Type B pancreatic cell (in vitro differentiated cells): Measurements from ENCODE around the gene RTTN. TPM values are rescaled to one million over a fixed set of nuclear protein-coding genes. Genes with fewer than 3 reads are reported as not detected.
A peak's percentile ranks its signal among the peaks of the same experiment; 100 is the strongest.

Experiments
- DNase-seq: peaks from one replicate; pipeline ENCODE4 v3.0.0; 2021; ENCODE audit warnings: mixed read lengths; ENCODE audit not compliant: unreplicated experiment; ENCODE audit errors: extremely low spot score
- H3K27ac Mint-ChIP-seq: 2 replicates; pipeline ENCODE4 v1.8.0; 2021; ENCODE audit warnings: mild to moderate bottlenecking, mixed read lengths
- H3K27me3 Mint-ChIP-seq: 2 replicates; pipeline ENCODE4 v1.8.0; 2021; ENCODE audit warnings: mixed read lengths
- H3K36me3 Mint-ChIP-seq: 2 replicates; pipeline ENCODE4 v1.8.0; 2021; ENCODE audit warnings: mixed read lengths
- H3K4me1 Mint-ChIP-seq: one replicate; pipeline ENCODE4 v1.8.0; 2021; ENCODE audit warnings: mixed read lengths; ENCODE audit not compliant: unreplicated experiment
- H3K4me3 Mint-ChIP-seq: 2 replicates; pipeline ENCODE4 v1.8.0; 2021; ENCODE audit warnings: mild to moderate bottlenecking, mixed read lengths
- H3K9me3 Mint-ChIP-seq: 2 replicates; pipeline ENCODE4 v1.8.0; 2021; ENCODE audit warnings: mixed read lengths
- total RNA-seq: library from RNA; stranded (reverse); gene quantifications from 2 replicates; pipeline ENCODE4 v1.2.1, GENCODE V29; 2021; ENCODE audit warnings: low replicate concordance
- TF ChIP-seq, protein P1 (sequence below): fragments of 200-600 bp; sonication (generic); conservative IDR thresholded peaks from 2 replicates; pipeline ENCODE4 v1.5.0; 2021; ENCODE audit warnings: antibody characterized with exemption, mild to moderate bottlenecking

RTTN gene
- total RNA-seq, 1 donor from 2014 or later: 29.3 TPM

DNA sequence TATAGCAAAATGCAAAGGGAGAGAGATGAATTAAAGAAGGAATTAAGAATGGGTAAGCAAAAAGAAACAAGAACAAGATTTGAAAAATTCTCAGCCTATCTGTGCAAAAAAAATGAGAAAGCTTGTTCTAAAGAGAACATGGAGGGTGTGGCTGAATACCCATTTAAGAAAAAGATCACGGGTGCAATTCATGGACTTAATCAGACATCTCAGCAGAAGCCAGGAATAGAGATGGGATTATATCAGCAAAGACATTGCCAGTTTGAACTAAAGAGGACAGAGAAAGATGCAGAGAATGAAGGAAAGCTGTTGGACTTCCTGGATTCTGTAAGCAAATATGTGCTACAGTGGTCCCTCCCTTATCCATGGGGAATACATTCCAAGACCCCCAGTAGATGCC lies 115.6 kb downstream of the RTTN start:
- DNase-seq: no peak
- H3K4me1 Mint-ChIP-seq: no peaks in the 10 kb centered on the region
- peaks cover 9% of the 10 kb centered on the region for H3K36me3 Mint-ChIP-seq
- no peaks in the 10 kb centered on the region for H3K27me3 Mint-ChIP-seq
- TF ChIP-seq, protein P1, sequence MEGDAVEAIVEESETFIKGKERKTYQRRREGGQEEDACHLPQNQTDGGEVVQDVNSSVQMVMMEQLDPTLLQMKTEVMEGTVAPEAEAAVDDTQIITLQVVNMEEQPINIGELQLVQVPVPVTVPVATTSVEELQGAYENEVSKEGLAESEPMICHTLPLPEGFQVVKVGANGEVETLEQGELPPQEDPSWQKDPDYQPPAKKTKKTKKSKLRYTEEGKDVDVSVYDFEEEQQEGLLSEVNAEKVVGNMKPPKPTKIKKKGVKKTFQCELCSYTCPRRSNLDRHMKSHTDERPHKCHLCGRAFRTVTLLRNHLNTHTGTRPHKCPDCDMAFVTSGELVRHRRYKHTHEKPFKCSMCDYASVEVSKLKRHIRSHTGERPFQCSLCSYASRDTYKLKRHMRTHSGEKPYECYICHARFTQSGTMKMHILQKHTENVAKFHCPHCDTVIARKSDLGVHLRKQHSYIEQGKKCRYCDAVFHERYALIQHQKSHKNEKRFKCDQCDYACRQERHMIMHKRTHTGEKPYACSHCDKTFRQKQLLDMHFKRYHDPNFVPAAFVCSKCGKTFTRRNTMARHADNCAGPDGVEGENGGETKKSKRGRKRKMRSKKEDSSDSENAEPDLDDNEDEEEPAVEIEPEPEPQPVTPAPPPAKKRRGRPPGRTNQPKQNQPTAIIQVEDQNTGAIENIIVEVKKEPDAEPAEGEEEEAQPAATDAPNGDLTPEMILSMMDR: no peak
- H3K27ac Mint-ChIP-seq: no peak overlapping the region
- no peaks in the 10 kb centered on the region for H3K9me3 Mint-ChIP-seq
- no peak overlapping the region for H3K4me3 Mint-ChIP-seq

DNA sequence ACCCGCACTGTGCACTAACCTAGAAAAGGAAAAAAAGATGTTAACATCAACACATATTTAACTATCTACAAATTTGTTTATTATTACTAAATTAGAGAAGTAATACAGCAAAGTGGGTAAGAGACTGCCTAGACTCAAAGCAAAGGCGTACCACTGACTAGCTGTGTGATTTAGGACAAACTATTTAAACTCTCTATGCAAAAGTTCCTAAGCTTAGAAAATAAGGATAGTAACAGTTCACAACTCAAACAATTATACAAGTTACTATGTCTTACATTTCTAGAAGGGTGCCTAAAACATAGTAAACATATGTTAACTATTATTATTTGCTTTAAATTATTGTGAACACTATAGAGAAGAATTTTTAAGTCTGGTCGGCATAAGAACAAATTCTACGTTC lies 119.4 kb downstream of the RTTN start:
- H3K27ac Mint-ChIP-seq: no peak overlapping the region
- TF ChIP-seq, protein P1: no peak
- no peaks in the 10 kb centered on the region for H3K27me3 Mint-ChIP-seq
- H3K4me3 Mint-ChIP-seq: no peak overlapping the region
- no peak for DNase-seq
- no peaks in the 10 kb centered on the region for H3K4me1 Mint-ChIP-seq
- peaks cover 10% of the 10 kb centered on the region for H3K36me3 Mint-ChIP-seq
- no peaks in the 10 kb centered on the region for H3K9me3 Mint-ChIP-seq

DNA sequence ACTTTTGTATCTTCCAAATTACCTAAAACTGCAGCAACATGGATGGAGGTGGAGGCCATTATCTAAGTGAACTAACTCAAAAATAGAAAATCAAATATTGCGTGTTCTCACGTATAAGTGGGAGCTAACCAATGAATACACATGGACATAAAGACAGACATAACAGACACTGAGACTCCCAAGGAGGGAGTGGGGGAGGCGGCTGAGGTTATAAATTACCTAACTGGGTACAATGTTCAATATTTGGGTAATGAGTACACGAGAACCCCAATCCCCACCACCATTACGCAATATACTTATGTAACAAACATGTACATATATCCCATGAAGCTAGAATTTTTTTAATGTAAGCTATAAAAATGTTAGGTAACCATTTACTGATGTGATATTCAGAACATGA lies 119.8 kb downstream of the RTTN start:
- Mint-ChIP-seq H3K27ac (no peak overlapping the region), H3K4me3 (no peak overlapping the region), H3K36me3 (peaks cover 10% of the 10 kb centered on the region), H3K4me1 (no peaks in the 10 kb centered on the region), H3K27me3 (no peaks in the 10 kb centered on the region), H3K9me3 (peaks cover 2% of the 10 kb centered on the region)
- no peak for DNase-seq
- TF ChIP-seq, protein P1: no peak

DNA sequence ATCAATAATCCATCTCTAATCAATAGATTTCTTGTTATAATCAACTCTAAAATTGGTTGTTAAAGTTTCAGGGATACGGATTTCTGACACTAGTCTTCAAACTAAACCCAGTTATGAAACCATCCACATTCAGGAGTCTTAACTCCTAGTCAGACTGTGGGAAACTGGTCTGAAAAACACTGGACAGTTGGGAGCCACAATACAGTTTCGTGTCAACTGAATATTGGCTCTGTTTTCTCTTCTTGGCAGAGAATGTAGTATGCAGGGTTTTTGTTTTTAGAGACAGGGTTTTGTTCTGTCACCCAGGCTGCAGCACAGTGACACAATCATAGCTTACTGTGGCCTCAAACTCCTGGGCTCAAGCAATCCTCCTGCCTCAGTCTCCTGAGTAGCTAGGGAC lies 123.1 kb downstream of the RTTN start:
- Mint-ChIP-seq H3K4me1 (no peaks in the 10 kb centered on the region), H3K27ac (no peak overlapping the region), H3K36me3 (peaks cover 16% of the 10 kb centered on the region), H3K27me3 (no peaks in the 10 kb centered on the region), H3K4me3 (no peak overlapping the region), H3K9me3 (peaks cover 8% of the 10 kb centered on the region)
- TF ChIP-seq, protein P1: no peak
- no peak for DNase-seq

DNA sequence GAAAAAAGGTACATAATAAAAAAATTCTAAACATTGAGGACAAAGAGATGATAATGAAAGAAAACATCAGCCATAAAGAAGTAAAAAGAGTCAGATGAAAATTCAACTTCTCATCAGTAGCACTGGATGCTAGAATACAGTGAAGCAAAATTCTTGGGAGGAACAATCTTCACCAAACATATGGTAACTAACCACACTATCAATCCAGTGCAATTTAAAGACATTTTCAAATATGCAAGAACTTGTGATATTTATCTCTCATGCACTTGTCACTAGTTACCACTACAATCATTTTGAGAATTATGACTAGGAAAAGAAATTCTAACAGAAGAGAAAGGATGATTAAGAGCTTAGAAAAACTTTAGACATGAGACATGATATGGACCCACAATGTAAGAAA lies 127.4 kb downstream of the RTTN start:
- Mint-ChIP-seq H3K27me3 (no peaks in the 10 kb centered on the region), H3K9me3 (peaks cover 8% of the 10 kb centered on the region), H3K4me1 (no peaks in the 10 kb centered on the region), H3K27ac (no peak overlapping the region), H3K36me3 (peaks cover 13% of the 10 kb centered on the region), H3K4me3 (no peak overlapping the region)
- DNase-seq: no peak
- TF ChIP-seq, protein P1: no peak

DNA sequence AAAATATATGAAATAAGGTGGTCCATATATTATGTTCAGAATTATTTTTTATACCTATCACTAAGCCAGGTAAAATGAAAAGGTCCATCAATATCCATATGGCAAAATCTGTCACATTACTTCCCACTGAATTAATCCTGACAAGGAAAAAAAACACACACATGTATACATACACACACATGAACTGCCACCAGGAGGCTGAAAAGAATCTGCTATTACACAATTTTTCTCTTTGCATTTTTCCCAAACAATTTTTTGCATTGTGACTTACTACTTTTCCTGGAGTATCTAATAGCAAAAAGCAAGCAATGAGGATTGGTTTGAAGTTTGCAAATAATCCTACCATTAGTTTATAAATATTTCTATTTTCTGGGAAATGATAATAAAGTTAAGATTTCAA lies 129.6 kb downstream of the RTTN start:
- no peaks in the 10 kb centered on the region for H3K4me1 Mint-ChIP-seq
- H3K27ac Mint-ChIP-seq: no peak overlapping the region

More for the DNA sequence above, 129.6 kb downstream of the RTTN start:
- DNase-seq: no peak
- Mint-ChIP-seq H3K4me3 (no peak overlapping the region), H3K27me3 (no peaks in the 10 kb centered on the region), H3K9me3 (peaks cover 8% of the 10 kb centered on the region), H3K36me3 (peaks cover 9% of the 10 kb centered on the region)
- TF ChIP-seq, protein P1: peak; percentile 63
